ENCODE measurements around the gene GLP2R.

The GLP2R gene

GRCh38 chr17:9814337-9814945, 11.3 kb upstream of the GLP2R start:
- Histone ChIP-seq H3K36me3 (no peaks in the 10 kb centered on the region), H3K27ac (no peak overlapping the region), H3K4me3 (ENCODE audit: low read depth, low read length) (no peak overlapping the region), H3K27me3 (ENCODE audit: insufficient read depth, low read depth, severe bottlenecking) (no peaks in the 10 kb centered on the region), H3K9me3 (ENCODE audit: severe bottlenecking) (no peaks in the 10 kb centered on the region)
- no peak for DNase-seq
- no peak for TF ChIP-seq CTCF (IDR thresholded peaks at IDR 0.05; ENCODE audit: low read depth, low read length)

GRCh38 chr17:9816472-9816871, 9.3 kb upstream of the GLP2R start:
- H3K27me3 ChIP-seq (ENCODE audit: insufficient read depth, low read depth, severe bottlenecking) = no peaks in the 10 kb centered on the region
- no peak for DNase-seq
- no peaks in the 10 kb centered on the region for H3K36me3 ChIP-seq
- no peak overlapping the region for H3K4me3 ChIP-seq (ENCODE audit: low read depth, low read length)
- no peak for TF ChIP-seq CTCF (IDR thresholded peaks at IDR 0.05; ENCODE audit: low read depth, low read length)
- H3K9me3 ChIP-seq (ENCODE audit: severe bottlenecking) = no peaks in the 10 kb centered on the region
- H3K27ac ChIP-seq = no peak overlapping the region

- Histone ChIP-seq H3K27ac (no peak overlapping the region), H3K27me3 (ENCODE audit: insufficient read depth, low read depth, severe bottlenecking) (no peaks in the 10 kb centered on the region), H3K9me3 (ENCODE audit: severe bottlenecking) (no peaks in the 10 kb centered on the region), H3K36me3 (no peaks in the 10 kb centered on the region), H3K4me3 (ENCODE audit: low read depth, low read length) (no peak overlapping the region)
- TF ChIP-seq CTCF (IDR thresholded peaks at IDR 0.05; ENCODE audit: low read depth, low read length) = no peak
- DNase-seq = peak; percentile 65
Measured at GRCh38 chr17:9817086-9817485, 8.6 kb upstream of the GLP2R start.

GRCh38 chr17:9818760-9819159, 7.0 kb upstream of the GLP2R start:
- DNase-seq = no peak
- no peaks in the 10 kb centered on the region for H3K27me3 ChIP-seq (ENCODE audit: insufficient read depth, low read depth, severe bottlenecking)
- H3K4me3 ChIP-seq (ENCODE audit: low read depth, low read length) = no peak overlapping the region
- H3K36me3 ChIP-seq = no peaks in the 10 kb centered on the region
- TF ChIP-seq CTCF (IDR thresholded peaks at IDR 0.05; ENCODE audit: low read depth, low read length) = no peak
- H3K9me3 ChIP-seq (ENCODE audit: severe bottlenecking) = no peaks in the 10 kb centered on the region
- H3K27ac ChIP-seq = no peak overlapping the region

- Histone ChIP-seq H3K27ac (no peak overlapping the region), H3K27me3 (ENCODE audit: insufficient read depth, low read depth, severe bottlenecking) (no peaks in the 10 kb centered on the region), H3K9me3 (ENCODE audit: severe bottlenecking) (no peaks in the 10 kb centered on the region), H3K4me3 (ENCODE audit: low read depth, low read length) (no peak overlapping the region), H3K36me3 (no peaks in the 10 kb centered on the region)
- TF ChIP-seq CTCF (IDR thresholded peaks at IDR 0.05; ENCODE audit: low read depth, low read length) = no peak
- DNase-seq = no peak
Measured at GRCh38 chr17:9820448-9820847, 5.3 kb upstream of the GLP2R start.

GRCh38 chr17:9821921-9822320, 3.8 kb upstream of the GLP2R start, which contains the start of gene GSG1L2:
Gene GSG1L2 (minus strand): TSS chr17:9822079. CDS start chr17:9822071, 8 bp downstream.
- H3K27ac ChIP-seq = no peak within 1 kb of the TSS; the same call in 1 of the 2 replicates
- no peaks in the 10 kb centered on the region for H3K9me3 ChIP-seq (ENCODE audit: severe bottlenecking)
- peak; percentile 31; the same call in 1 of the 2 replicates for TF ChIP-seq CTCF (IDR thresholded peaks at IDR 0.05; ENCODE audit: low read depth, low read length)
- peak; percentile 67 for DNase-seq
- H3K36me3 ChIP-seq = no peaks in the 10 kb centered on the region
- no peaks in the 10 kb centered on the region for H3K27me3 ChIP-seq (ENCODE audit: insufficient read depth, low read depth, severe bottlenecking)
- H3K4me3 ChIP-seq (ENCODE audit: low read depth, low read length) = no peak within 1 kb of the TSS

All from WERI-Rb-1 (cell line).